HTERT RPE-1 (cell line): ENCODE results near the gene ZNF594.
"Not testable (repeated sequence)": the region's sequence is repeated elsewhere in the genome, so short reads cannot be mapped to it uniquely, and the experiment has no call there.

Experiments
- in situ Hi-C: fragments of 300-500 bp; cut with MboI; formaldehyde crosslinking; loops from 4 replicates; pipeline ENCODE4 v1.14.3; 2020; ENCODE audit warnings: low sequenced_read_pairs

Gene ZNF594

DNA sequence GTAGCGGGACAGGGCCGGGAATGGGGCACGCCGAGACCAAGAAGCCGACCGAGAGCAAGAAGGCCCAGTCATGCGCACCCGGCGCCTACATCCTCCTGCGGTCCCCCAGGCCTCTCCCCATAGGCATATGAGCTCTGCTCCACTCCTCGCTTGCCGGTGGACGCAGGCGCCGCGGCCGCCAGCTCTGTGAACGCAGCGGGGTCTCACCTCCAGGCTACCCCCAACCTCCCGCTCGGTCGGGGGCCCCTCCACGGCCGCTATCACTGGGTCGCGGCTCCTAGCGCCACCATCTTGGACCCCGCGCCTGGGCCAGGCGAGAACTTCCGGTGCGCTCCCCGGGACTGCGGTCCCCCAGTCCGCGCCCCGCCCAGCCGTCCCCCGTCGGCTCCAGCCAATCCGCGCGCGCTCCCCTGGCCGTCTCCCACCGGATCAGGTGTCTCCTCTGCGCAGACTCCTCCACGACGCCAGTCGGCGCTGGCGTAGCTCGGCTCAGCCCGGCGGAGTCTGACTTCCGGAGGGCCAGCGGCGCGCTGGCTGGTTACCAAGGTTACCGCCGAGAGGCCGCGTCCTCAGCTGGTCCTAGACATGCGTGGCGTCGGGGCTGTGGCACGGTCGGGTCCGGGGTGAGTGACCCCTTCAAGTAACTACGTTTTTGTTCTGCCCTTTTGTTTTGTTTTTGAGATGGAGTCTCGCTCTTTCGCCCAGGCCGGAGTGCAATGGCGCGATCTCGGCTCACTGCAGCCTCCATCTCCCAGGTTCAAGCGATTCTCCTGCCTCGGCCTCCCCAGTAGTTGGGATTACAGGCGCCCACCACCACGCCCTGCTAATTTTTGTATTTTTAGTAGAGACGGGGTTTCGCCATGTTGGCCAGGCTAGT, at the start of gene ZNF594:
Gene ZNF594 (minus strand): TSS at position 328 of the 877 bp plus-strand sequence. CDS start 7,612 bp downstream, outside the sequence.
- in situ Hi-C loops, result no loop called here

DNA sequence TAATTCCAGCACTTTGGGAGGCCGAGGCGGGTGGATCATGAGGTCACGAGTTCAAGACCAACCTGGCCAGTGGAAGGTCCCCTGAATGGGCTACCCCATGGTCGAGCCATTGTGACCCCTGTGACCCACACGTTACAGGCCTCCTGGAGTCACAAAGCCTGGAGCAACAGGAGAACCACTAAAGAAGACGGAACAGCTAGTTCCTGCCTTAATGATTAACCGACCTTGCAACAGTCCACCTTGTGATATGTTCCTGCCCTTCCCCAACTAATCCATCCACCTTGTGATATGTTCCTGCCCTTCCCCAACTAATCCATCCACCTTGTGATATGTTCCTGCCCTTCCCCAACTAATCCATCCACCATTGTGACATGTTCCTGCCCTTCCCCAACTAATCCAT, 48.1 kb upstream of the ZNF594 start:
- in situ Hi-C loops, result not testable (repeated sequence)

DNA sequence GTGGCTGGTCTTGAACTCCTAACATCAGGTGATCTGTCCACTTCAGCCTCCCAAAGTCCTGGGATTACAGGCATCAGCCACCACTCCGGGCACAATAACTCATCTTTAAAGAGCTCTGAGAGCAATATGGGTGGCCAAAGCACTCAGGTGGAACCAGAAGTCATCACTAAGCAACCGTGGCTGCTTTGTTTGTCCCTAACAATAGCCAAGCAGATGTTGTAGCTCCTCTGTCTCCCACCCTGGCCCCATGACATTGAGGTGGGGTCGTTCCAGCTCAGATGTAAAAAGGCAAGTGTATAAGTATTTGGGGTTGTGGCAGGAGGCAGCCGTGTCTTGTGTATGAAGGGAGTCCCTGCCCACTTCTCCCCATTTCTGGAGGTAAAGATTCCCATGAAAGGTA, 46.7 kb upstream of the ZNF594 start:
- in situ Hi-C loops, result no loop called here

DNA sequence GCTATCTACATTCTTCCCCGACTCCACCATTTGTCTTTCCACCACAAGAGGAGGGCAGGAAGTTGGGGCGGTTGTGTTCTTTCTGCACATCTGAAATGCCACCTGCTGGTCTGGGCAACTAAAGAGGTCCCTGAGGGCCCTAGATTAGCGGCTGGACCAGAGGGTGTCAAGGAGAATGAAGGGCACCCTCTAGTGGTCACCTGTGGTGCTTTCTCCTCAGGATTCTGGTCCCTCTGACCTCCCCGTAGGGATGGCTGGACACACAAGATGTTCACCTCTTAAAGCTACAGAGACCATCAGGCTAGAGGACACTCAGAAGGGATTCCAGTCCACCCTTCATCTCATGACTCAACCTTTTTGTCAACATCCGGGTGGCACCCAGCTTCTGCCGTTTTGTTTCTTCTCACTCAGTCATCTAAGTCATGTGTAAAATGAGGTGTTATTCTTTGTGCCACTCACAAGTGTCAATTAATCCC, 45.9 kb upstream of the ZNF594 start:
- in situ Hi-C loops, result no loop called here

DNA sequence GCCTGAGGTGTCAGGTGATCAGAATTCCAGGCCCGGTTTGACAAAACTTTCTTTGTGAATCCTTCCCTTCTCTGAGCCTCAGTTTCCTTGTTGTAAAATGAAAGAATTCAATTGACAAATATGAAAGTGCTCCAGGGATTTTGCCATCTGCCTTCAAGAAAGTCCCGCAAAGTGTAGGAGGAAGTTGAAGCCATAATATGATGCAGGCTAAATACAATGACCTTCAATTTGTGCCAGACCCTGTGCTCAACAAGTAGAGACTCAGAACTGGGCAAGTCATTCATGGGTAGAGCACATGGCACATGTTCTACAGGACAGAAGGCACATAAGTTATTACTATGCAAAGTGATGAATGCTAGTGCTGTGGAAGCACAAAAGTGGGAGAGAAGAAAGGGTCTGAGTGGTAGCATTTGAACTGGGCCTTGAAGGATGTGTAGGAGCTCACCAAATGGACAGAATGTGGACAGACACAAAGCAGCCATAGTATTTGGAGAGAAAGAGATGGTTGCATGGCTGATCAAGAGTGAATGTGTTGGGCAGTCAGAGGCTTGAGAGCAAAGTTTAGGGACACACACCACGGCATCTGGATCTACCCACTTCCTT, 45.4 kb upstream of the ZNF594 start:
- in situ Hi-C loops, result no loop called here

DNA sequence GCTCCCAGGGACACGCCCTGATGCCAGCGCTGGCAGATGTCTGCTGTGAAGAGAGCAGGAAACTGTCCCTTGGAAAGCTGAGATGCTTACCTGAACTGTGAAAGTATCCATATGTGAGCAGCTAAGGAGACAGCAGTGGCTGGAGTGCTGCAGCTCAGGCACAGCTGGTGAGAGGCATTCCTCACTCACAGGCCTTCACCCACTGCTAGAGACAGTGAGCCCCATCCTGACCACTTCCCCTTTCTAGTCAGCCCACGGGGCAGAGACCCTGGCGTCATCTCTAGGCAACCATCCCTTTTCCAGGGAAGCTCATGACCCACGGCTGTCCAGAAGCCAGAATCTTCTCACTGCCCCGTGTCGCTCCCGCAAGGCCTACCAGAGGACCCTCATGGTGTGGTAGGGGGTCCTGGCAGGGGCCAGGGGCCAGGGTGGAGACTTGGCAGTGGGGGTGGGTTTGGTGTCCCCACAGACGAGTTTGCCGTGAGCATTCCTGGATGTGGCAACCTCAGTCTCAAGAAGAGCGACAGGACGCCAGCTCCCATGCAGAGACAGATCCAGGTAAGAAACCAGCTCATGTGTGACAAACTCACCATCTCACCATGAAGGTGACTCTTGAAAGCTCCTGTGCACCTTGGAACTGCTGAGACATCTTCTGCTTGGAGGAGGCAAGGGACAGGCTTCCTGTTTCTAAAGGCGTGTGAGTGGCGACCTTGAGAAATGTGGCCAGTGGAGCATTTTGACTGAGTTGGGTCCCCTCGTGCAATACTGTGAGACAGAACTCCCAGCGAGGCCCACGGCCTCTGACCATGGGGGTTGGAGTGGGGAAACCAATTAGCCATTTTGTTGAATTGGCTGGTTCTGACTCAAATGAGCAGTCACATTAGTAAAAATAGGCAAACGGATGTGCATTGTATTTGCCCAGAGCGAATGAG, 43.2 kb upstream of the ZNF594 start, which contains the start of gene SCIMP:
Gene SCIMP (minus strand): TSS at position 216 of the 932 bp plus-strand sequence. CDS start 105 bp downstream, at position 111.
- in situ Hi-C loops, result no loop called here

DNA sequence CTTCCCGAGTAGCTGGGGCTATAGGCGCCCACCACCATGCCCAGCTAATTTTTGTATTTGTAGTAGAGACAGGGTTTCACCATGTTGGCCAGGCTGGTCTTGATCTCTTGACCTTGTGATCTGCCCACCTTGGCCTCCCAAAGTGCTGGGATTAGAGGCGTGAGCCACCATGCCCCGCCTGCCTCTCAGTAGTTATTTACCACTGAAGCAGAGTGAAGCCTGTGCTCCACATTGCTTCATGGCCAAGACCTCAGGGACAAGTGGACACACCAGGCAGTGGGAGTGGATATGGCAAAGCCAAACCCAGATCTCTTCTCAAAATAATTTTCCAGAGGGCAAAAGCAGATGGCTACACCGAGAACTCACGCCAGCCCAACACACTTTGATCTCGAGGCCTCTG, 41.8 kb upstream of the ZNF594 start:
- in situ Hi-C loops, result not testable (repeated sequence)

DNA sequence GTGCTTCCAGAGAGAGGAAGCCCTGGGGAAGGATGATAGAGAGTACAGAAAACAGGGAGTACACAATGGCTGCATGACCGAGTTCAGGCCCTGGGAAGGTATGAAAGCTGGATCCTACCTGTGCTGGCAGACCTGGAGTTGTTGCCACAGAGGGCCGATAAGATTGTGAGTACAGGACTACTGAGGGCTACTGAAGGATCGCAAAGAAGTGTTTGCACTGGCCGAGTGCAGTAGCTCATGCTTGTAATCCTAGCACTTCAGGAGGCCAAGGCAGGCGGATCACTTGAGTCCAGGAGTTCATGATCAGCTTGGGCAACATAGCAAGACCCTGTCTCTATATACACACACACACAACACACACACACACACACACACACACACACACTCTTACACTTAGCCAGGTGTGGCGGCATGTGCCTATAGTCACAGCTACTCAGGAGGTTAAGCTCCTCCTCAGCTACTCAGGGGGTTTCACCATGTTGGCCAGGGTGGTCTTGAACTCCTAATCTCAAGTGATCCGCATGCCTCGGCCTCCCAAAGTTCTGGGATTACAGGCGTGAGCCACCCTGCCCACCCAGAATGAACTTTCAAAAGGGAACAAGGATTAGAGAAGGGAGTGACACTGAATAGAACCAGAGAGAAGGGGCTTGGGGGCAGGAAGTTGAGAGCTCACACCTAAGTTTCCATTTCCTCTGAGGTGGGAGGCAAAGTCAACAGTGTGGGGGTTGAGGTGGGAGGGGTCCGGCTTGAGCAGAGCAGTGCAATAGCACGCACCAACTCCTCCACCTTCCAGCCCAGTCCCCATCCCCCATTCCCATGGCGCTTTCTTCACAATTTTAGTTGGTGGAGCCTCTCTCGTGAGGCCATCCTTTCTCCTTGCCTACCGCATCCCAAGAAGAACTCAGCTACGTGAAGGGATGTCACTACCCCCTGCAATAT, 35.5 kb upstream of the ZNF594 start:
- in situ Hi-C loops, result no loop called here

DNA sequence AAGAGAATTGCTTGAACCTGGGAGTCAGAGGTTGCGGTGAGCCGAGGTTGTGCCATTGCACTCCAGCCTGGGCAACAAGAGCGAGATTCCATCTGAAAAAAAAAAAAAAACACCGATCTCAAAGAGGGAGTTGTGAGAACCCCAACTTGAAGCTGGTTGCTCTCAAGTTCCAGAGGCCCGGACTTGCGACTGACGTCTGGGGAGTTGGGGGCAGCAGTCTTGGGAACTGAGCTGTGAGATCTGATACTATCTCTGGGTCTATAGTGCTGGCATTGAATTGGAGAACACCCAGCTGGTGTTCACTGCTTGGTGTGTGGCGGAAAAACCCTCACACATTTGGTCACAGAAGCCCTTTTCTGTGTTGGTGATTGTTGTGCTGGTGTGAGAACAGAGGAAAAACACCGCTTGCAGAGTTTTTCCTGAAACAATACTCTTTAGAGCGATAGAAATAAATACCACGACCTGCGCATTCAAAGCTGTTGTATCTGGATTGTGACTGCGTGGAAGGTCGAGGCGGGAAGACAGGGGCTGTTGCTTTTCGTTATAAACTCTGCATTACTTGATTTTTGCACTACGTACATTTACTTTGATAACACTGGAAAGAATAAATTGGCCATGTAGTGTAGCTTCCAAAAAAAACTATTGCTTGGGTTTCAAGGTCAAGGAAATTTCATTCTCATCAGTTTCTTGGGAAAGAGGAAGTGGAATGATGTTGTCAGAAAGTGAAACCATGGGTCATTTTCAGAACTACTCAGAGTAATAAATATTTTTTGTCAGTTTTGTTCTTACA, 34.2 kb upstream of the ZNF594 start:
- in situ Hi-C loops, result no loop called here

DNA sequence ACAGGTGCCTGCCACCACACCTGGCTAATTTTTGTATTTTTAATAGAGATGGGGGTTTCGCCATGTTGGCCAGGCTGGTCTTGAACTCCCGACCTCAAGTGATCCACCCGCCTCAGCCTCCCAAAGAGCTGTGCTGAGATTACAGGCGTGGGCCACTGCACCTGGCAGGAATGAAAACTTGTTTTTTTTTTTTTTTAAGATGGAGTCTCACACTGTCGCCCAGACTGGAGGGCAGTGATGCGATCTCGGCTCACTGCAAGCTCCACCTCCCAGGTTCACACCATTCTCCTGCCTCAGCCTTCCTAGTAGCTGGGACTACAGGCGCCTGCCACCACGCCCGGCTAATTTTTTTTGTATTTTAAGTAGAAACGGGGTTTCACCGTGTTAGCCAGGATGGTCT, 30.2 kb upstream of the ZNF594 start:
- in situ Hi-C loops, result not testable (repeated sequence)

DNA sequence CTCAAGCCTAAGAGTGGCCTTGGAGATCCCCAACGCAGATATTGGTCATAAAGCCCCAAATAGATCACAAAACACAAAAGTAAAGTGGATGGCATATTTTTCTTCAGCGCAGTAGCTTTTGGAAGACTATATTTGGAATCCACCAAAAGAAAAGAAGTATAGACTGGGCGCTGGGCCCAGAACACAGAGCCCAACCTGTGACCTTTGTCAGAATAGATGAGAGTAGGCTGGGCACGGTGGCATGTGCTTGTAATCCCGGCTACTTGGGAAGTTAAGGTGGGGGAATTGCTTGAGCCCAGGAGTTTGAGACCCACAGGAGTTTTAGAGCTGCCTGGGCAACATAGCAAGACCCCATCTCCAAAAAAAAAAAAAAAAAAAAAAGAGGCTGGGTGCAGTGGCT, 28.4 kb upstream of the ZNF594 start:
- in situ Hi-C loops, result no loop called here

DNA sequence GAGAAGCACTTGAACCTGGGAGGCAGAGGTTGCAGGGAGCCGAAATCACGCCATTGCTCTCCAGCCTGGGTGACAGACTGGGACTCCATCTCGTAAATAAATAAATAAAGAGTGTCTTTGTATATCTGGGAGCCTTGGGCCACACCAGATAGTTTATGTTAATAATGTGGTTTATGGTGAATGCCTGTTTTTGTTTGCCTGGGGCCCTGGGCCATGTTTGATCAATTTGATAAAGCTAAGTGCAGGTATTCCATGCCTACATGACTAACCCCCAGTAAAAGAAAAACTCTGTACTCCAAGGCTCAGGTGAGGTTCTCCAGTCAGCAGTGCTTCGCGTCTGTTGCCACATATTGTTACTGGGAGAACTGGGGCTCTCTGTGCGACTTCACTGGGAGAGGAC, 27.9 kb upstream of the ZNF594 start:
- in situ Hi-C loops, result no loop called here

DNA sequence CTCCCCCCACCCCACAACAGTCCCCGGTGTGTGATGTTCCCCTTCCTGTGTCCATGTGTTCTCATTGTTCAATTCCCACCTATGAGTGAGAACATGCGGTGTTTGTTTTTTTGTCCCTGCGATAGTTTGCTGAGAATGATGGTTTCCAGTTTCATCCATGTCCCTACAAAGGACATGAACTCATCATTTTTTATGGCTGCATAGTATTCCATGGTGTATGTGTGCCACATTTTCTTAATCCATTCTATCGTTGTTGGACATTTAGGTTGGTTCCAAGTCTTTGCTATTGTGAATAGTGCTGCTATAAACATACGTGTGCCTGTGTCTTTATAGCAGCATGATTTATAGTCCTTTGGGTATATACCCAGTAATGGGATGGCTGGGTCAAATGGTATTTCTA, 25.9 kb upstream of the ZNF594 start:
- in situ Hi-C loops, result not testable (repeated sequence)

DNA sequence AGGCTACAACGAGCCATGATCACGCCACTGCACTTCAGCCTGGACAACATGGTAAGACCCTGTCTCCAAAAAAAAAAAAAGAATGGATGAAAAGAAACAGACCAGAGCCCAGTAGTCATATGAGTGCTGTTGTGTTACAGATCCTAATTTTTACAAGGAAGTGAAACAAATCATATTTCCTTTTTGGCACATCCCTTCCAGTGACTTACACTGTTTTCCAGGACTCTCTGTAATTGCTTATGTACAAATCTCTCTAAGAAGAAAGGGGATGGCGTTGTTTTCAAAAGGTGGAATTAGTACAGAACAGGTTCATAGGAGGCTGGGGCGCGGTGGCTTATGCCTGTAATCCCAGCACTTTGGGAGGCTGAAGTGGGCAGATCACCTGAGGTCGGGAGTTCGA, 19.8 kb upstream of the ZNF594 start:
- in situ Hi-C loops, result no loop called here

DNA sequence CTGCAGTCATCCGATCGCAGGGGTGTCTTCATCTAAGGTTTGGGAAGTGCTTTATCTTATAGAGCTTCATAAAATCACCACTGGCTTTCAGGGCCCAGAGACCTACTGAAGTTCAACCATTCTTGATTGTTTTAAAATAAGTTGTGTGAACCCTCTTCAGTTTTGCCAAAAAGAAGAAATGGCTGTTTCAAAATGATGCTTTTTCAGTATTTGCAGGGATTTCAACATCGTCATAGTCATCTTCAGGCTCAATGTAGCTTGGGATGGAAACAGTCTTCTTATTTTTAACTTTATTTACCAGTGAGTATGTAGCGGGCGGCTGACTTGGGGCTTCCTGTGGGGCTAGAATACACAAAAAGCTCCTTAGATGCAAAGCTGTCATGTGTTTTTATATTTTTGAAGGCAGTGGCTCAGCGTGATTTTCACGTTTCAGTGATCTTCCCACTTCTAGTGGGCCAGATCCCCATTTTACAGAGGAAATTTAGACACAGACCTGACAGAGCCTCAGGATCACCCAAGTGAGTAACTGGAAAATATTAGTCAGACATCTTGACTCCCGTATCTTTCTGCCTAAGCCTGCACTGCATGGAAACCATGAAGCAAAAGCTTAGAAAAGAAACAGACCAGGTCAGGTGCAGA, 19.1 kb upstream of the ZNF594 start:
- in situ Hi-C loops, result no loop called here

DNA sequence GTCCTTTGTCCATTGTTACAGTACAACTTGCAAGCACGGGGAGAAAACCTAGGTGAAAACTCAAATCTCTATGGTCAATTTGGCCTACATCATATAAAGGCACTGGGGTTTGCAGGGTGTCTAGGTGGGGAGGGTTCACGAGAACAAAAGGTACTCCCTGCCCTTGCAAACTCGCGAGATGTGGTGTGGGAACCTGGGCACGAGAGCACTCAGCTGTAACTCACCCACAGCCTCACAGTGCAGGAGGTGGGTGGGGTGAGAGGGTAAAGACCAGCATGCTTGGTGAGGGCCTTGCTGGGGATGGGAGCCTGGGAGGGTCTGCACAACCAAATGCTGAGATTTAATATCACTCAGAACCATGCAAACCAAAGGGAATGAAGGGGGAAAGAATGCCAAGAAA, 18.4 kb upstream of the ZNF594 start:
- in situ Hi-C loops, result no loop called here

DNA sequence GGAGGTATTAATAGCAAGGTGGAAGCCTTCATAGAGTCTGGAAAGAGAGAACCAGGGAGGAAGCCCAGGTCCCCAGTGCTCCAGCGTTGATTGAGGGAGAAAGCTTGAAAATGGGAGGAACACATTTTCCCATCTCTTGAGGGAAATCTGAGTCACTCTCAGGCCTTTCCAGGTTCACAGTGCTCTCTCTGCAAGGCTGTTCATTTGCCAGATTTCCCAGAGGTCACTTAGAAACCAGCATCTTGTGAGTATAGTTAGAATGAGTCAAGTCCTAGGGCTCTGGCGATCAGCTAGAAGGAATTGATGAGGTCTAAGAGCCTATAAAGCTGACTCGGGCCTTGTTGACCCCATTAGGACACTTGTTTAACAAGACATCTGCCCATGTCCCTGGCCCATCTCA, 17.7 kb upstream of the ZNF594 start:
- in situ Hi-C loops, result no loop called here

DNA sequence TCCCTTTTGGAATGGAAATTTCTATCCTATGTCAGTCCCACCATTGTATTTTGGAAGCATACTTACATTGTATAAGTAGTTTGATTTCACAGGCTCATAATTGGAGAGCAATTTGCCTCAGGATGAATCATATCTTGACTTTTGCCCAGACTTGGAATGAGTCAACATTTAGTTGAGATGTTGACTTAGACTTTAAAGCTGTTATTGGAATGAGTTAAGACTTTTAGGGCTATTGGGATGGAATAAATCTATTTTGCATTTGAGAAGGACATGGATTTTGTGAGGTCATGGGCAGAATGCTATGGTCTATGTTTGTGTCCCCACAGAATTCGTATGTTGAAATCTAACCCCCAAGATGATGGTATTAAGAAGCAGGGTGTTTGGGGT, 12.2 kb upstream of the ZNF594 start:
- in situ Hi-C loops, result no loop called here
